Right atrium auricular region (tissue), 2 donors: ENCODE data around the gene CHMP2B. TPM values are rescaled to one million over a fixed set of nuclear protein-coding genes. Genes with fewer than 3 reads are reported as not detected.

Experiments used
- DNase-seq: peaks from one replicate; pipeline ENCODE4 v3.0.0-alpha.2; 2019; ENCODE audit warnings: low spot score
- H3K27ac ChIP-seq, 2 donors: fragments of 200-600 bp; sonication (generic); 1 replicate in 1 of 2; 2 replicates in 1 of 2; pipeline ENCODE4 v1.5.1; 2016 to 2019
- H3K27me3 ChIP-seq, 2 donors: fragments of 200-600 bp; sonication (generic); one replicate each; pipeline versions ENCODE4 v1.5.1 to v1.6.0; 2017 to 2019
- H3K36me3 ChIP-seq: fragments of 200-600 bp; sonication (generic); one replicate; pipeline ENCODE4 v1.5.1; 2016
- H3K4me1 ChIP-seq, 2 donors: fragments of 200-600 bp; sonication (generic); one replicate each; pipeline versions ENCODE4 v1.5.1 to v1.6.0; 2017 to 2019
- H3K4me3 ChIP-seq, 2 donors: fragments of 200-600 bp; sonication (generic); 1 replicate in 1 of 2; 2 replicates in 1 of 2; pipeline ENCODE4 v1.5.1; 2017 to 2019; ENCODE audit warnings: mild to moderate bottlenecking in 1 of 2, moderate library complexity in 1 of 2
- H3K9me3 ChIP-seq, 2 donors: fragments of 200-600 bp; sonication (generic); one replicate each; pipeline ENCODE4 v1.5.1; 2019
- CTCF ChIP-seq, 2 donors: fragments of 200-600 bp; sonication (generic); IDR thresholded peaks; one replicate each; pipeline ENCODE4 v1.5.1; 2019; ENCODE audit warnings: antibody characterized with exemption in 2 of 2
- total RNA-seq, 2 donors: library from RNA; depleted of rRNA; stranded (reverse); fragments of >200 nt; gene quantifications; one replicate each; pipeline ENCODE4 v1.1.0, GENCODE V29; 2016

CHMP2B gene
- total RNA-seq, 2 donors from 2014 or later = 30.7 to 32.4 TPM

- Histone ChIP-seq H3K27me3 (no peaks in the 10 kb centered on the region), H3K36me3 (no peaks in the 10 kb centered on the region), H3K4me3 (no peak overlapping the region), H3K4me1 (no peaks in the 10 kb centered on the region), H3K27ac (no peak overlapping the region), H3K9me3 (peaks cover 0 to 5% of the 10 kb centered on the region in 2 donors)
- DNase-seq = no peak
- no peak for TF ChIP-seq CTCF (IDR thresholded peaks at IDR 0.05)
Observed at GRCh38 chr3:87191175-87191574, 35.9 kb upstream of the CHMP2B start.

DNA sequence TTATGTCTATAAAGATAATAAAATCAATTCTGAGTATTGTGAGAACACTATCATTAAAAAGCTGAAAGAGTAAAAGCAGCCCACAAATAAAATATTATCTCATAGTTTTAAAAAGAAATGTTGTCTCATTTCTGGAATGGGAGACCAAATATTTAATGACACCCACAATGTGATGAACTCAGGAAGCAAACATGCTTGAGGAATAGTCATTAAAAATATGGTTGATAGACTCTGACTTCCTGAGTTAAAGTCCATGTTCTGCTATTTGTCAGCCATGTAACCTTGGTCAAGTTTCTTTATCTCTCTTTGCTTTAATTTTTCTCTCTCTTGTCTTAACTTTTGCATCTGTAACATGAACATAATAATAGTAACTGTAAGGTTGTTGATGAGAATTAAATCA lies 35.5 kb upstream of the CHMP2B start:
- H3K4me3 ChIP-seq = no peak overlapping the region
- TF ChIP-seq CTCF (IDR thresholded peaks at IDR 0.05) = no peak
- H3K9me3 ChIP-seq = peaks cover 0 to 5% of the 10 kb centered on the region in 2 donors
- no peak overlapping the region for H3K27ac ChIP-seq
- H3K4me1 ChIP-seq = no peaks in the 10 kb centered on the region
- no peak for DNase-seq
- H3K36me3 ChIP-seq = no peaks in the 10 kb centered on the region
- no peaks in the 10 kb centered on the region for H3K27me3 ChIP-seq

- Histone ChIP-seq H3K36me3 (no peaks in the 10 kb centered on the region), H3K27me3 (no peaks in the 10 kb centered on the region), H3K9me3 (peaks cover 0 to 5% of the 10 kb centered on the region in 2 donors), H3K4me1 (no peaks in the 10 kb centered on the region), H3K27ac (no peak overlapping the region), H3K4me3 (no peak overlapping the region)
- no peak for DNase-seq
- no peak for TF ChIP-seq CTCF (IDR thresholded peaks at IDR 0.05)
Observed at GRCh38 chr3:87196879-87197278, 30.2 kb upstream of the CHMP2B start.

GRCh38 chr3:87197531-87197930 lies 29.6 kb upstream of the CHMP2B start:
- Histone ChIP-seq H3K4me3 (no peak overlapping the region), H3K27me3 (no peaks in the 10 kb centered on the region), H3K9me3 (peaks cover 0 to 5% of the 10 kb centered on the region in 2 donors), H3K36me3 (no peaks in the 10 kb centered on the region), H3K4me1 (no peaks in the 10 kb centered on the region), H3K27ac (no peak overlapping the region)
- DNase-seq = no peak
- TF ChIP-seq CTCF (IDR thresholded peaks at IDR 0.05) = no peak

- H3K4me3 ChIP-seq = no peak overlapping the region
- no peak for DNase-seq
- H3K36me3 ChIP-seq = no peaks in the 10 kb centered on the region
- peaks cover 0 to 5% of the 10 kb centered on the region in 2 donors for H3K9me3 ChIP-seq
- H3K27me3 ChIP-seq = no peaks in the 10 kb centered on the region
- TF ChIP-seq CTCF (IDR thresholded peaks at IDR 0.05) = no peak
- no peaks in the 10 kb centered on the region for H3K4me1 ChIP-seq
- H3K27ac ChIP-seq = no peak overlapping the region
Observed at GRCh38 chr3:87198774-87199173, 28.3 kb upstream of the CHMP2B start.

DNA sequence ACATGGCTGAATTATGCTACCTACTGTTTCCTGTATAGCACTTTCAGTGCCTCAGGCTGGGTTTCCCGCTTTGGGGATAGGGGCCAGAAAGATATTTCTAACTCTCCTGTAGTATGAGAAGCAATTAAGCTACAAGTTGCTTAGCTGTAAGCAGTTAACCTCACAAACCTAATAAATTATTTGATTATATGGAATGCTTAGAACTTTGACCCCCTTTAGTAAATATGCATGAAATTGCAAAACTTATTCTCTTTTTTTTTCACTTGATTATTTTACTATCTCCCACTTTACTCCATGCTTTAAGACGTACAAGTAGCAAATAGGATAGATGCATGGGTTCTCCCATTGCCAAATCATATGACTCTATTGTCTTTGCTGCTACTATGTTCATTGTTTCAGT lies 27.5 kb upstream of the CHMP2B start:
- Histone ChIP-seq H3K27ac (no peak overlapping the region), H3K9me3 (peaks cover 0 to 5% of the 10 kb centered on the region in 2 donors), H3K36me3 (no peaks in the 10 kb centered on the region), H3K4me1 (no peaks in the 10 kb centered on the region), H3K4me3 (no peak overlapping the region), H3K27me3 (no peaks in the 10 kb centered on the region)
- no peak for TF ChIP-seq CTCF (IDR thresholded peaks at IDR 0.05)
- no peak for DNase-seq
